ENCODE measurements around the gene MZB1.

DNA sequence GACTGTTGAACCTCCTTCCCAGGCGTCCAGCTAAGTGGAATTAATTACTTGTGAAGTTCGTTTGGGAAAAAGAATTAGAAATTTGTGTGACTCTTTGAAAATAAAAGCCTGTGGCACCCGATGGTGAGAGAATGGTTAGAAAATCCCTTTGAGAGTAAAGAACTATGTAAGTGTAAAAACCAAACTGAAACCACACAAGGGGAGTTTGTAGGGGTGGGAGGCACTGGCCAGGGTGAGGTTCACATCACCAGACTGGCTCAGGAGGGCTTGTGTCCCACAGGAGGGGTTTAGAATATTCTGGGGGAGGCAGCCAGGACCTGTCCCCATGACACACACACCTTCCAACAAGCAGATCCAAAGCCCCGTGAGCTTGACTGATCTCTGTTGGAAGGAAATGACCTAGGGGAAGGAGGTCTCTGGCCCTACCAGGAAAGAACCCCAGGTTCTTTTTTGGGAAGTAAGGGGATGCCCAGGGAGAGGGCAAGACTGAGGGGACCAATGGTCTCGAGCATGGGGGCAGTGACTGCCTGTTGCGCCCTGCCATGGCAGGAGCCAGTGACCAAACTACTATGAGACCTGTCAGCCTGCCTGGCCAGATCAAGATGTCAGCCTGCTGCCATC lies 9.9 kb upstream of the MZB1 start:
- TF ChIP-seq, protein P1, sequence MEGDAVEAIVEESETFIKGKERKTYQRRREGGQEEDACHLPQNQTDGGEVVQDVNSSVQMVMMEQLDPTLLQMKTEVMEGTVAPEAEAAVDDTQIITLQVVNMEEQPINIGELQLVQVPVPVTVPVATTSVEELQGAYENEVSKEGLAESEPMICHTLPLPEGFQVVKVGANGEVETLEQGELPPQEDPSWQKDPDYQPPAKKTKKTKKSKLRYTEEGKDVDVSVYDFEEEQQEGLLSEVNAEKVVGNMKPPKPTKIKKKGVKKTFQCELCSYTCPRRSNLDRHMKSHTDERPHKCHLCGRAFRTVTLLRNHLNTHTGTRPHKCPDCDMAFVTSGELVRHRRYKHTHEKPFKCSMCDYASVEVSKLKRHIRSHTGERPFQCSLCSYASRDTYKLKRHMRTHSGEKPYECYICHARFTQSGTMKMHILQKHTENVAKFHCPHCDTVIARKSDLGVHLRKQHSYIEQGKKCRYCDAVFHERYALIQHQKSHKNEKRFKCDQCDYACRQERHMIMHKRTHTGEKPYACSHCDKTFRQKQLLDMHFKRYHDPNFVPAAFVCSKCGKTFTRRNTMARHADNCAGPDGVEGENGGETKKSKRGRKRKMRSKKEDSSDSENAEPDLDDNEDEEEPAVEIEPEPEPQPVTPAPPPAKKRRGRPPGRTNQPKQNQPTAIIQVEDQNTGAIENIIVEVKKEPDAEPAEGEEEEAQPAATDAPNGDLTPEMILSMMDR (IDR thresholded peaks at IDR 0.05; ENCODE audit: control extremely low read depth in 1 of 3, insufficient read depth in 1 of 3, low read depth in 1 of 3, low read length in 3 of 3) = no peak
- TF ChIP-seq ZNF274 (IDR thresholded peaks at IDR 0.05; ENCODE audit: borderline replicate concordance, extremely low read depth, low read length) (no peak), EZH2 (IDR thresholded peaks at IDR 0.05; ENCODE audit: low read depth, low read length, severe bottlenecking) (no peak), SP1 (IDR thresholded peaks at IDR 0.05; ENCODE audit: low read depth, low read length) (no peak), POLR2A (IDR thresholded peaks at IDR 0.05; ENCODE audit: control extremely low read depth in 1 of 2, low read depth in 2 of 2, low read length in 2 of 2) (no peak), RAD21 (IDR thresholded peaks at IDR 0.05 in 1 of 2, conservative IDR thresholded peaks at IDR 0.05 in 1 of 2; ENCODE audit: low read depth in 2 of 2, low read length in 2 of 2) (no peak), TAF1 (IDR thresholded peaks at IDR 0.05; ENCODE audit: low read depth, low read length) (no peak)
